IMR-90 (cell line): ENCODE measurements around the gene DDR1. TPM values are rescaled to one million over a fixed set of nuclear protein-coding genes. Genes with fewer than 3 reads are reported as not detected.

Source experiments
- ATAC-seq: fragments of 200-7000 bp; cut with Tn5 transposase; 2 replicates; pipeline ENCODE4 v1.9.1; 2020; ENCODE audit warnings: low read depth, mild to moderate bottlenecking, moderate library complexity
- BruUV-seq: library from RNA; stranded (reverse); fragments of 400-500 nt; replicated peaks from 2 replicates; lab custom pipeline; 2021; lab: Mats Ljungman, UMichigan
- CTCF ChIA-PET: fragments of 300-600 bp; formaldehyde crosslinking; extraction: SDS; loops from one replicate; lab custom pipeline; 2021; ENCODE audit warnings: antibody characterized with exemption; lab: Yijun Ruan, JAX
- POLR2A ChIA-PET: fragments of 300-600 bp; sonication (Branson Sonifier 250); formaldehyde crosslinking; loops from one replicate; lab custom pipeline; 2022; ENCODE audit warnings: antibody characterized with exemption; ENCODE audit not compliant: unreplicated experiment; lab: Charles Lee
- DNase-seq: peaks from one replicate; pipeline ENCODE4 v3.0.0; 2013
- H2AFZ ChIP-seq: replicated peaks from 2 replicates; pipeline ENCODE3; 2013; ENCODE audit warnings: low read length, mild to moderate bottlenecking; ENCODE audit not compliant: poor library complexity
- H2AK5ac ChIP-seq: 2 replicates; pipeline ENCODE4 v1.6.1; 2013; ENCODE audit warnings: low read depth, low read length, inconsistent platforms
- H2AK9ac ChIP-seq: replicated peaks from 2 replicates; pipeline ENCODE3; 2013; ENCODE audit warnings: mild to moderate bottlenecking, low read depth, low read length, moderate library complexity; ENCODE audit not compliant: poor library complexity
- H2BK120ac ChIP-seq: 2 replicates; pipeline ENCODE4 v1.6.1; 2013; ENCODE audit warnings: low read depth, low read length, inconsistent platforms
- H2BK15ac ChIP-seq: 3 replicates; pipeline ENCODE4 v1.6.1; 2013; ENCODE audit warnings: low read depth, low read length, inconsistent platforms
- H2BK20ac ChIP-seq: 2 replicates; pipeline ENCODE4 v1.6.1; 2013; ENCODE audit warnings: low read depth, mild to moderate bottlenecking, inconsistent platforms, low read length, moderate library complexity
- H2BK5ac ChIP-seq: 2 replicates; pipeline ENCODE4 v1.6.1; 2013; ENCODE audit warnings: mild to moderate bottlenecking, low read depth, low read length, inconsistent platforms; ENCODE audit not compliant: poor library complexity, severe bottlenecking
- H3K14ac ChIP-seq: replicated peaks from 2 replicates; pipeline ENCODE4 v1.6.1; 2013; ENCODE audit warnings: low read depth, low read length, inconsistent platforms
- H3K18ac ChIP-seq: 2 replicates; pipeline ENCODE4 v1.6.1; 2013; ENCODE audit warnings: low read depth, low read length, control low read depth
- H3K23ac ChIP-seq: 2 replicates; pipeline ENCODE4 v1.6.1; 2013; ENCODE audit warnings: low read depth, low read length, inconsistent platforms
- H3K27ac ChIP-seq: 2 replicates; pipeline ENCODE4 v1.5.1; 2013; ENCODE audit warnings: mild to moderate bottlenecking, control low read depth, low read length; ENCODE audit not compliant: insufficient read depth
- H3K27me3 ChIP-seq: 2 replicates; pipeline ENCODE4 v1.6.1; 2013; ENCODE audit warnings: low read length; ENCODE audit not compliant: control insufficient read depth, insufficient read depth
- H3K36me3 ChIP-seq: 2 replicates; pipeline ENCODE4 v1.6.1; 2013; ENCODE audit warnings: low read length, mixed read lengths; ENCODE audit not compliant: control insufficient read depth, insufficient read depth
- H3K4ac ChIP-seq: 2 replicates; pipeline ENCODE4 v1.6.1; 2013; ENCODE audit warnings: low read depth, low read length, inconsistent platforms
- H3K4me1 ChIP-seq: 2 replicates; pipeline ENCODE4 v1.6.1; 2013; ENCODE audit warnings: low read length, mixed read lengths; ENCODE audit not compliant: control insufficient read depth, insufficient read depth
- H3K4me2 ChIP-seq: 2 replicates; pipeline ENCODE4 v1.6.1; 2013; ENCODE audit warnings: low read depth, mild to moderate bottlenecking, control low read depth, low read length, moderate library complexity
- H3K4me3 ChIP-seq: 2 replicates; pipeline ENCODE4 v1.5.1; 2013; ENCODE audit warnings: low read depth, mild to moderate bottlenecking, control low read depth, low read length, moderate library complexity; ENCODE audit not compliant: insufficient read depth
- H3K56ac ChIP-seq: 2 replicates; pipeline ENCODE4 v1.6.1; 2013; ENCODE audit warnings: low read length, inconsistent platforms; ENCODE audit not compliant: insufficient read depth; ENCODE audit errors: extremely low read depth
- H3K79me1 ChIP-seq, 2 experiments: 2 replicates each; pipeline ENCODE4 v1.6.1; 2013; ENCODE audit warnings: low read length in 2 of 2, inconsistent platforms in 1 of 2, low read depth in 1 of 2
- H3K9ac ChIP-seq: 2 replicates; pipeline ENCODE4 v1.6.1; 2013; ENCODE audit warnings: low read depth, low read length, control low read depth
- H3K9me1 ChIP-seq: 2 replicates; pipeline ENCODE4 v1.6.1; 2013; ENCODE audit warnings: low read length, inconsistent platforms; ENCODE audit not compliant: insufficient read depth
- H3K9me3 ChIP-seq: 2 replicates; pipeline ENCODE4 v1.6.1; 2013; ENCODE audit warnings: low read length; ENCODE audit not compliant: control insufficient read depth, insufficient read depth
- H4K20me1 ChIP-seq: 2 replicates; pipeline ENCODE4 v1.6.1; 2013; ENCODE audit warnings: low read length, inconsistent platforms; ENCODE audit not compliant: insufficient read depth
- H4K5ac ChIP-seq: 2 replicates; pipeline ENCODE4 v1.6.1; 2013; ENCODE audit warnings: mild to moderate bottlenecking, low read depth, low read length, control low read depth
- H4K8ac ChIP-seq, 2 experiments: 2 replicates each; pipeline ENCODE4 v1.6.1; 2013; ENCODE audit warnings: low read depth in 2 of 2, low read length in 2 of 2, control low read depth in 1 of 2, inconsistent platforms in 1 of 2
- H4K91ac ChIP-seq: 2 replicates; pipeline ENCODE4 v1.6.1; 2013; ENCODE audit warnings: low read depth, low read length, inconsistent platforms; ENCODE audit not compliant: insufficient read depth
- CHD1 ChIP-seq: IDR thresholded peaks from 2 replicates; pipeline ENCODE4 v1.6.1; 2012; ENCODE audit warnings: low read depth, low read length, improper control_type of control experiment
- MAFK ChIP-seq: IDR thresholded peaks from 2 replicates; pipeline ENCODE4 v1.6.1; 2012; ENCODE audit warnings: low read depth, low read length, improper control_type of control experiment
- POLR2A ChIP-seq: IDR thresholded peaks from 2 replicates; pipeline ENCODE4 v1.6.1; 2012; ENCODE audit warnings: mild to moderate bottlenecking, low read depth, low read length
- WGBS, 2 experiments: methylation state at CpG; one replicate each; pipeline versions ENCODE4 v1.1.5 to v1.1.7; 2013; ENCODE audit warnings: missing lambda C conversion rate in 2 of 2; ENCODE audit not compliant: insufficient read length in 1 of 2; ENCODE audit errors: extremely low coverage in 2 of 2; 5-methylcytosine and 5-hydroxymethylcytosine counted together
- dilution Hi-C: fragments of 300-500 bp; cut with HindIII; formaldehyde crosslinking; loops from one replicate; pipeline ENCODE4 v1.14.3; 2018; ENCODE audit warnings: low sequenced_read_pairs; ENCODE audit not compliant: unreplicated experiment
- in situ Hi-C: fragments of 300-500 bp; cut with MboI; formaldehyde crosslinking; loops from 3 replicates; pipeline ENCODE4 v1.14.3; 2019; ENCODE audit warnings: low sequenced_read_pairs, inconsistent platforms, mixed read lengths
- intact Hi-C: fragments of 100-400 bp; cut with micrococcal nuclease; formaldehyde crosslinking; loops from 2 replicates; pipeline ENCODE4 v1.10.0; 2022
- polyA plus RNA-seq, 3 experiments: library from polyadenylated mRNA; depleted of rRNA; stranded (reverse); fragments of >200 nt; gene quantifications; 2 replicates each; pipeline ENCODE4 v1.2.3, GENCODE V29; 2012; ENCODE audit warnings: low replicate concordance in 1 of 3
- total RNA-seq: library from RNA; depleted of rRNA; stranded (reverse); fragments of >200 nt; gene quantifications from 2 replicates; pipeline ENCODE4 v1.2.3, GENCODE V29; 2012

DDR1 gene
- total and polyA plus RNA-seq, 2 of the 4 experiments (the other 2 are of a cell fraction) = 5.6 to 19.6 TPM

DNA sequence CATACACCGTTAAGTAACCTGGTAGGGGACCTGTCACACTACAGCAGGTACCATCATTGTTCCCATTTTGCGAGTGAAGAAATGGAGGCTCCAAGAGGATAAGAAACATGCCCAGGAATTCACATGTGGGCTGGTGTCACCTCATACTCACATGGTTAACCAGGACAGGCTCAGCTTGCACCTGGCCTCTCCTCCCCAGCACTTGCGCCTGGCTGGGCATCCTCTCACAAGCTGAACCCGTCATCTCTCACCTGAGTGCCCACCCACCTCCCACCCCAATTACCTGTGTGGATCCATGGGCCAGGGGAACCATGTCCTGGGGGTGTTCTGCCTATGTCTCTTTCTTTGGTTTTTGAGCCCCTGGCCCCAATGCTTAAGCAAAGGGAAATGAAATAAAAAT lies 46.2 kb downstream of the DDR1 start:
- H3K4me3 ChIP-seq = no peak overlapping the region
- H4K8ac ChIP-seq = no peak overlapping the region
- peaks cover 4% of the 10 kb centered on the region for H3K9me3 ChIP-seq
- no peak overlapping the region for H3K56ac ChIP-seq
- no peak overlapping the region for H3K23ac ChIP-seq
- POLR2A ChIA-PET = no interaction called here
- no peak overlapping the region for H2BK15ac ChIP-seq
- DNase-seq (no peak), ATAC-seq (no peak)
- TF ChIP-seq MAFK (no peak), POLR2A (no peak), CHD1 (no peak)
- H2BK120ac ChIP-seq = no peak overlapping the region
- no peak overlapping the region for H2AK9ac ChIP-seq
- no peaks in the 10 kb centered on the region for H3K9me1 ChIP-seq
- BruUV-seq = no TSS peak
- H4K91ac ChIP-seq = no peak overlapping the region
- intact Hi-C loops = no loop called here
- H4K5ac ChIP-seq = no peak overlapping the region
- H2BK20ac ChIP-seq = no peak overlapping the region
- H3K4me1 ChIP-seq = no peaks in the 10 kb centered on the region
- H3K27me3 ChIP-seq = peaks cover 23% of the 10 kb centered on the region
- H3K79me1 ChIP-seq = no peaks in the 10 kb centered on the region
- H2AK5ac ChIP-seq = no peak overlapping the region
- no peak overlapping the region for H2AFZ ChIP-seq
- H4K20me1 ChIP-seq = no peaks in the 10 kb centered on the region
- H3K14ac ChIP-seq = no peak overlapping the region
- H2BK5ac ChIP-seq = no peak overlapping the region
- H3K27ac ChIP-seq = no peak overlapping the region
- dilution Hi-C loops = no loop called here
- no peak overlapping the region for H3K9ac ChIP-seq
- 100% methylated on average over 1 of the region's 4 CpGs; no CpG with 5 or more reads in 1 of the 2 experiments for WGBS, 2 experiments
- CTCF ChIA-PET = interaction anchor here (1.1 kb wide), 1 partner anchor 52 kb away, joined by 4 read pairs; no protein-coding TSS in a partner anchor
- H3K18ac ChIP-seq = no peak overlapping the region
- H3K4me2 ChIP-seq = no peak overlapping the region
- in situ Hi-C loops = no loop called here
- peaks cover 5% of the 10 kb centered on the region for H3K36me3 ChIP-seq
- no peak overlapping the region for H3K4ac ChIP-seq
